ENCODE data around the gene FBXO42. TPM values are rescaled to one million over a fixed set of nuclear protein-coding genes. Genes with fewer than 3 reads are reported as not detected.
A peak's percentile ranks its signal among the peaks of the same experiment; 100 is the strongest.

Gene FBXO42
- total RNA-seq, 4 donors from 2014 or later, result 21.0 to 30.3 (median 23.0) TPM

- Histone ChIP-seq H3K4me1 (peaks cover 5 to 14% of the 10 kb centered on the region in 2 donors), H3K36me3 (no peaks in the 10 kb centered on the region), H3K27me3 (no peaks in the 10 kb centered on the region), H3K9me3 (no peaks in the 10 kb centered on the region), H3K4me3 (no peak overlapping the region), H3K27ac (peak overlapping the region in 1 of 2 donors; percentile 26)
- intact Hi-C loops (cut with DNase I; ENCODE audit: low total_unique reads), result no loop called here
- no peak for DNase-seq
- no peak for TF ChIP-seq CTCF (IDR thresholded peaks at IDR 0.05)
- TF ChIP-seq POLR2A (IDR thresholded peaks at IDR 0.05), result no peak
Measured at GRCh38 chr1:16393570-16394521, 41.6 kb upstream of the FBXO42 start.

- H3K36me3 ChIP-seq, result no peaks in the 10 kb centered on the region
- H3K27me3 ChIP-seq, result no peaks in the 10 kb centered on the region
- DNase-seq, result no peak
- intact Hi-C loops (cut with DNase I; ENCODE audit: low total_unique reads), result no loop called here
- H3K9me3 ChIP-seq, result no peaks in the 10 kb centered on the region
- H3K27ac ChIP-seq, result peak overlapping the region in 1 of 2 donors; percentile 26
- peaks cover 5 to 14% of the 10 kb centered on the region in 2 donors for H3K4me1 ChIP-seq
- no peak overlapping the region for H3K4me3 ChIP-seq
- TF ChIP-seq CTCF (IDR thresholded peaks at IDR 0.05) (no peak), POLR2A (IDR thresholded peaks at IDR 0.05) (no peak)
Measured at GRCh38 chr1:16392740-16393569, 40.7 kb upstream of the FBXO42 start.

- Histone ChIP-seq H3K4me1 (peaks cover 10 to 21% of the 10 kb centered on the region in 2 donors), H3K27ac (peak overlapping the region in 1 of 2 donors; percentile 26)
Measured at GRCh38 chr1:16391411-16391810, 39.1 kb upstream of the FBXO42 start.

GRCh38 chr1:16387201-16388188, 35.2 kb upstream of the FBXO42 start:
- Histone ChIP-seq H3K4me1 (peaks cover 27 to 30% of the 10 kb centered on the region in 2 donors), H3K4me3 (peak overlapping the region; percentile 18 to 25), H3K27ac (peak overlapping the region; percentile 70 to 79), H3K36me3 (no peaks in the 10 kb centered on the region), H3K9me3 (no peaks in the 10 kb centered on the region), H3K27me3 (no peaks in the 10 kb centered on the region)
- intact Hi-C loops (cut with DNase I; ENCODE audit: low total_unique reads), result no loop called here
- TF ChIP-seq CTCF (IDR thresholded peaks at IDR 0.05) (no peak), POLR2A (IDR thresholded peaks at IDR 0.05) (no peak)
- no peak for DNase-seq

More at GRCh38 chr1:16391411-16391810, 39.1 kb upstream of the FBXO42 start:
- TF ChIP-seq POLR2A (IDR thresholded peaks at IDR 0.05), result no peak
- no peak for TF ChIP-seq CTCF (IDR thresholded peaks at IDR 0.05)
- no peak overlapping the region for H3K4me3 ChIP-seq
- intact Hi-C loops (cut with DNase I; ENCODE audit: low total_unique reads), result no loop called here
- no peak for DNase-seq
- no peaks in the 10 kb centered on the region for H3K9me3 ChIP-seq
- no peaks in the 10 kb centered on the region for H3K27me3 ChIP-seq
- H3K36me3 ChIP-seq, result no peaks in the 10 kb centered on the region
